Peyer's patch (tissue), 4 donors: ENCODE results near the gene KCTD11.

Source experiments
- CTCF ChIP-seq, 6 experiments: fragments of 450-650 bp in 4 of 6; fragments of 200-600 bp in 2 of 6; sonication (generic) in 1 of 6; IDR thresholded peaks; one replicate each; pipeline ENCODE4 v1.5.1; 2017 to 2019; ENCODE audit warnings: antibody characterized with exemption in 6 of 6, mild to moderate bottlenecking in 3 of 6, moderate library complexity in 1 of 6
- POLR2A ChIP-seq, 2 donors: fragments of 450-650 bp; IDR thresholded peaks; one replicate each; pipeline ENCODE4 v1.5.1; 2017; ENCODE audit warnings: antibody characterized with exemption in 2 of 2, mild to moderate bottlenecking in 2 of 2, moderate library complexity in 2 of 2

DNA sequence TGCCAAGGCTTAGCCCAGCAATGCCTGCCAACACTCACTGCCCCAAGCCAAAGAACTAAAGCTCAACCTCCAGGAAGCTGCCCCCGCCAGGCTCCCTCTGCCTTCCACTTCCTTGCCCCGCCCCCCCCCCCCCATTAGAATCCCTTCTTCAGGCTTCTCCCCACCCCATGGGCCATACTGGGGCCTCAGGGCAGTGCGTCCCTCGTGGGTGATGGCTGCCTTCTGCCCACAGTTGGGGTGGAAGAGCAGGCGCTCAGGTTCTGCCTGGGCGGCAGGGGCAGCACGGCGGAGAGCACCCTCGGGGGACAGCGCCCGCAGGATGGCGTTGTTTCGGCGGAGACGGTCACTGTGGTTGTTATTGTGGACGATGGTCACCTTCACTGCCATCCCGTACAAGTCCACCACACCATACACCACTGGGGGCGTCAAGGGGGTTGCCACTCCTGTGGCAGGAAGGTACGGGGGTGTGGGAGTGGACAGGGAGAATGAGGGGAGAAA is 26.9 kb upstream of the KCTD11 start:
- no peak for TF ChIP-seq CTCF (IDR thresholded peaks at IDR 0.05)
- no peak for TF ChIP-seq POLR2A (IDR thresholded peaks at IDR 0.05)
